ENCODE results near the gene TAL2. TPM values are rescaled to one million over a fixed set of nuclear protein-coding genes. Genes with fewer than 3 reads are reported as not detected.

The TAL2 gene
- total and polyA plus RNA-seq, 2 donors (not counting 1 experiment from before 2014, with no cell fraction given) = 0.37 to 7.0 TPM

DNA sequence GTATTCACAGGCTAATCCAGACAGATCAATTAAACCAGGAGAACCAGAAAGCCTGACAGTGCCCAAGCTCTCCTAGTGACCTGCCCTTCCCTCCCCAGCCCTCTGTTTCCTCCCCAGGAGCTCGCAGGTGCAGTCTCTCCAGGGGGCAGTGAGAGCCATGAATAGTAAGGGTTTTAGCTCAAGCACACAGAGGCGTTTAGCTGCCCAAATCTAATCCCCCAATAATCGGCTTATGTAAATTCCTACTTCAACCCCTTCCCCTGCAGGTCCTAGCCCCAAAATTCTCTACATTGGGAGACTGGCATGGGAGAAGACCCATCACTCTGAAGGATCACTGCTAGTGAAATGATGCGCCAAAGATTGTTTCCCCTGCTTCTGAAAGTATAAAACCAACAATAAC lies 10.5 kb upstream of the TAL2 start:
- Histone ChIP-seq H3K79me2 (ENCODE audit: control insufficient read depth, insufficient read depth, low read length) (no peaks in the 10 kb centered on the region), H3K9me3 (ENCODE audit: control extremely low read depth in 1 of 3, control insufficient read depth in 2 of 3, insufficient read depth in 1 of 3, low read length in 2 of 3) (no peaks in the 10 kb centered on the region), H3K27ac (ENCODE audit: low read length in 2 of 2) (no peak overlapping the region), H4K20me1 (ENCODE audit: control insufficient read depth, insufficient read depth, low read length, poor library complexity, severe bottlenecking) (no peaks in the 10 kb centered on the region), H3K4me3 (ENCODE audit: control extremely low read depth in 1 of 5, extremely low read depth in 1 of 5, insufficient read depth in 1 of 5, low read depth in 2 of 5, low read length in 4 of 5) (no peak overlapping the region), H3K4me1 (ENCODE audit: control insufficient read depth in 2 of 2, insufficient read depth in 2 of 2, low read length in 2 of 2) (peaks cover 7 to 10% of the 10 kb centered on the region in 2 donors), H3K27me3 (replicated peaks in 1 of 4; ENCODE audit: control extremely low read depth in 1 of 4, control insufficient read depth in 3 of 4, insufficient read depth in 4 of 4, low read length in 3 of 4) (peaks cover 0 to 16% (median 8%) of the 10 kb centered on the region in 4 experiments), H3K4me2 (replicated peaks; ENCODE audit: low read depth, low read length, poor library complexity, severe bottlenecking) (no peak overlapping the region), H3K9ac (ENCODE audit: low read length) (no peak overlapping the region), H3K36me3 (replicated peaks in 1 of 2; ENCODE audit: control extremely low read depth in 1 of 2, control insufficient read depth in 1 of 2, extremely low read depth in 1 of 2, insufficient read depth in 2 of 2, low read length in 1 of 2) (no peaks in the 10 kb centered on the region), H2AFZ (ENCODE audit: insufficient read depth, low read depth, low read length, poor library complexity, severe bottlenecking) (no peak overlapping the region)
- no peak for DNase-seq
- no peak overlapping the region for H3K27ac Mint-ChIP-seq
- H3K27me3 Mint-ChIP-seq = peaks cover 9% of the 10 kb centered on the region
- POLR2A ChIA-PET = no interaction called here
- no peak for TF ChIP-seq EZH2 (IDR thresholded peaks at IDR 0.05; ENCODE audit: borderline replicate concordance, insufficient read depth, low read depth, low read length, poor library complexity, severe bottlenecking)
- TF ChIP-seq, protein P1, sequence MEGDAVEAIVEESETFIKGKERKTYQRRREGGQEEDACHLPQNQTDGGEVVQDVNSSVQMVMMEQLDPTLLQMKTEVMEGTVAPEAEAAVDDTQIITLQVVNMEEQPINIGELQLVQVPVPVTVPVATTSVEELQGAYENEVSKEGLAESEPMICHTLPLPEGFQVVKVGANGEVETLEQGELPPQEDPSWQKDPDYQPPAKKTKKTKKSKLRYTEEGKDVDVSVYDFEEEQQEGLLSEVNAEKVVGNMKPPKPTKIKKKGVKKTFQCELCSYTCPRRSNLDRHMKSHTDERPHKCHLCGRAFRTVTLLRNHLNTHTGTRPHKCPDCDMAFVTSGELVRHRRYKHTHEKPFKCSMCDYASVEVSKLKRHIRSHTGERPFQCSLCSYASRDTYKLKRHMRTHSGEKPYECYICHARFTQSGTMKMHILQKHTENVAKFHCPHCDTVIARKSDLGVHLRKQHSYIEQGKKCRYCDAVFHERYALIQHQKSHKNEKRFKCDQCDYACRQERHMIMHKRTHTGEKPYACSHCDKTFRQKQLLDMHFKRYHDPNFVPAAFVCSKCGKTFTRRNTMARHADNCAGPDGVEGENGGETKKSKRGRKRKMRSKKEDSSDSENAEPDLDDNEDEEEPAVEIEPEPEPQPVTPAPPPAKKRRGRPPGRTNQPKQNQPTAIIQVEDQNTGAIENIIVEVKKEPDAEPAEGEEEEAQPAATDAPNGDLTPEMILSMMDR (IDR thresholded peaks at IDR 0.05) = no peak
- WGBS (ENCODE audit: insufficient coverage) = 80% methylated on average over 2 of the region's 4 CpGs
- peaks cover 9% of the 10 kb centered on the region for H3K4me1 Mint-ChIP-seq
- CTCF ChIA-PET = interaction anchor here (0.8 to 1.8 kb wide), 3 partner anchors 10 to 66 kb away, joined by 3 to 10 read pairs (median 3); no protein-coding TSS in a partner anchor
- H3K9me3 Mint-ChIP-seq (ENCODE audit: insufficient read depth) = no peaks in the 10 kb centered on the region
- ATAC-seq (ENCODE audit: low read depth) = no peak
- intact Hi-C loops (cut with micrococcal nuclease) = no loop called here
- no peak overlapping the region for H3K4me3 Mint-ChIP-seq

DNA sequence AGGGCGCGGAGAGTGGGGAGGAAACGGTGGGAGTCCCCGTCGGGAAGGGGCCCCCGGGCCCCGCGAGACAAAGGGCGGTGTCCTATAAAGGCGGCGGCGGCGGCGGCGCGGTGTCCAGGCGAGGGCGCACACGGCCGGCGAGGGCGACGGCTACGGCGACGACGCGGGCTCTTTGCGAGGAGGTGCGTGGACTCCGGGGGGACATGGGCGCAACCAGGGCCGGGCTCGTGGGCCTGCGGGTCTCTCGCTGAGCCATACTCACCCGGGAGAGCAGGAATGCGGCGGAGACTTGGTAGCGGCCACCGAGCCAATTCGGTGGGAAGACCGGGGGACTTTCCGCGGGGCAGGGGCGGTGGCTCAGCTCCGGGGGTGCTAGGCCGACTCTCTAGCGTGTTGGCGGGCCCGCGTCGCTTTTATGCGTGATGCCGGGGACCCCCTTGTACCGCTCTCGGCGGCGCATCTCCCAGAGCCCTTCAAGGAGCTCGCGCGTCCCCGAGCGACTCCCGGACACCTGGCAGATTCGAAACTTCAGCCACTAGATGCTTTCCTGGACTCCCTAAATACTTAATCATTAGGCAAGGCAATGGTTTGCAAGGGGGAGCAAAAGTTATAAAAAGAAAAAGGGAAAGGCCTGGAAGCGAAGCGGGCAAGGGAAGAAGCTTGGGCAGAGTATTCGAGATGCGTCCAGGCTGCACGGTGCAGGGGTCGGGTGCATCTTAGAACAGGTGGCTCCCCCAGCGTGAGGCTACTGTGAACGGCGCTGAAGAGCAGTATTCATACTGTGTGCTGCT lies 5.9 kb upstream of the TAL2 start:
- H3K4me1 Mint-ChIP-seq = peaks cover 24% of the 10 kb centered on the region
- Histone ChIP-seq H2AFZ (ENCODE audit: insufficient read depth, low read depth, low read length, poor library complexity, severe bottlenecking) (peak overlapping the region; percentile 90), H3K4me3 (ENCODE audit: control extremely low read depth in 1 of 5, extremely low read depth in 1 of 5, insufficient read depth in 1 of 5, low read depth in 2 of 5, low read length in 4 of 5) (peak overlapping the region; percentile 53 to 69 (median 63)), H3K4me2 (replicated peaks; ENCODE audit: low read depth, low read length, poor library complexity, severe bottlenecking) (peak overlapping the region; percentile 94), H3K79me2 (ENCODE audit: control insufficient read depth, insufficient read depth, low read length) (no peaks in the 10 kb centered on the region), H3K36me3 (replicated peaks in 1 of 2; ENCODE audit: control extremely low read depth in 1 of 2, control insufficient read depth in 1 of 2, extremely low read depth in 1 of 2, insufficient read depth in 2 of 2, low read length in 1 of 2) (no peaks in the 10 kb centered on the region), H3K4me1 (ENCODE audit: control insufficient read depth in 2 of 2, insufficient read depth in 2 of 2, low read length in 2 of 2) (peaks cover 20 to 24% of the 10 kb centered on the region in 2 donors), H4K20me1 (ENCODE audit: control insufficient read depth, insufficient read depth, low read length, poor library complexity, severe bottlenecking) (no peaks in the 10 kb centered on the region), H3K27ac (ENCODE audit: low read length in 2 of 2) (no peak overlapping the region), H3K9ac (ENCODE audit: low read length) (peak overlapping the region; percentile 71), H3K9me3 (ENCODE audit: control extremely low read depth in 1 of 3, control insufficient read depth in 2 of 3, insufficient read depth in 1 of 3, low read length in 2 of 3) (peaks cover 0 to 4% (median 0%) of the 10 kb centered on the region in 3 donors), H3K27me3 (replicated peaks in 1 of 4; ENCODE audit: control extremely low read depth in 1 of 4, control insufficient read depth in 3 of 4, insufficient read depth in 4 of 4, low read length in 3 of 4) (peaks cover 0 to 32% (median 20%) of the 10 kb centered on the region in 4 experiments)
- ChIA-PET CTCF (interaction anchor here (0.7 to 6.6 kb wide), 14 partner anchors 10 to 67 kb away, joined by 3 to 51 read pairs (median 4); partner anchors contain the start of gene TMEM38B), POLR2A (interaction anchor here (0.8 to 1.8 kb wide), 2 partner anchors 24 to 38 kb away, joined by 3 to 6 read pairs; partner anchors contain the start of gene TMEM38B)
- peaks cover 24% of the 10 kb centered on the region for H3K27me3 Mint-ChIP-seq
- peak overlapping the region; percentile 57 for H3K27ac Mint-ChIP-seq
- H3K4me3 Mint-ChIP-seq = peak overlapping the region; percentile 91
- intact Hi-C loops (cut with micrococcal nuclease) = loop anchor here (1.0 kb wide), 2 partner anchors 38 to 62 kb away; partner anchors contain the start of gene TMEM38B
- no peak for TF ChIP-seq EZH2 (IDR thresholded peaks at IDR 0.05; ENCODE audit: borderline replicate concordance, insufficient read depth, low read depth, low read length, poor library complexity, severe bottlenecking)
- TF ChIP-seq, protein P1 (IDR thresholded peaks at IDR 0.05) = peak; percentile 35
- no peaks in the 10 kb centered on the region for H3K9me3 Mint-ChIP-seq (ENCODE audit: insufficient read depth)
- DNase-seq = peak; percentile 52
- 3% methylated on average over 74 of the region's 75 CpGs for WGBS (ENCODE audit: insufficient coverage)
- peak; percentile 80 for ATAC-seq (ENCODE audit: low read depth)

Data from B cell (primary cell).